GM12801 (cell line): Measurements from ENCODE around the gene BMPR1B.

ENCODE experiments used
- CTCF ChIP-seq: IDR thresholded peaks from one replicate; pipeline ENCODE4 v1.5.1; 2011; ENCODE audit warnings: control low read depth; ENCODE audit not compliant: insufficient read length; ENCODE audit errors: extremely low read depth

BMPR1B gene

DNA sequence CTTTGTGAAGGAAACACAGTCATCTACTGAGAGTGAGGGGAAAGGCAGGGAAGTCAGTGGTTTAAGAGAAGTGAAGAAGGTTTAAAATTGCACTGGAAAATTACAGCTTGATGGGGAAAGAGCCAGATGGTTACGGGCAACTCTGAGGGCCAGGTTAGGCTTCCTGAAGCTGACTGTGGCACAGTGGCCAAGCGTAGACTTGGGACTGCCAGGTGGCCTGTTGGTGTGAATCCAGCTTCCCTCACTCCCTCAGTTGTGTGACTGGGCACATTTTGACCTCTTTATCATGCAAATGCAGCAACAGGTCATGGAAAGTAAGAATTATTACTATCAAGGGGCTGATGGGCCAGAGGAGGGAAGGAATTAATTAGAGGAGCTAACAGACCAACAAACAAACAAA, 400.9 kb downstream of the BMPR1B start:
- no peak for TF ChIP-seq CTCF

- TF ChIP-seq CTCF, result no peak
Observed at GRCh38 chr4:95159384-95159783, 401.6 kb downstream of the BMPR1B start.

- TF ChIP-seq CTCF, result no peak
Observed at GRCh38 chr4:95161781-95162469, 404.2 kb downstream of the BMPR1B start.

- no peak for TF ChIP-seq CTCF
Observed at GRCh38 chr4:95162867-95163266, 405.1 kb downstream of the BMPR1B start.

- TF ChIP-seq CTCF, result no peak
Observed at GRCh38 chr4:95165926-95166524, 408.3 kb downstream of the BMPR1B start.

DNA sequence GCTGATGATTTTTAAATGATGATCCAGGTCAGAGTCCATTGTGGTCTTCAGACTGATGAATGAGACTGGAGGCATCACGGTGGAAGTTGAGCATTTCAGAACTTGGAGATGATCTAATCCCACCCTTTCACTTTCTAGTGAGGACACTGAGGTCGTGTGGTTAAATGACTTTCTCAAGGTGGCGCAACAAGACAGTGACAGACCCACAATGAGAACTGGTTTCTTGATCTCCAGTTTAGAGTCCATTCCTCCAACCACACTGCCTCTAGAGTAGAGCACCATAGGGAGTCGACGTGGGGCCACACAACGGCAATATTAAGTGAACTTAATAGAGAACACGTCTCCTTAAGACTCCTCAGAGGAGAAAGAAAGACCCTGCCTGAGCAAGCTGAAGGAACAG, 410.1 kb downstream of the BMPR1B start:
- no peak for TF ChIP-seq CTCF

- TF ChIP-seq CTCF, result no peak
Observed at GRCh38 chr4:95170176-95170575, 412.4 kb downstream of the BMPR1B start.
